ENCODE measurements around the gene HELZ2.

Gene HELZ2

GRCh38 chr20:63548542-63548941 lies 25.5 kb downstream of the HELZ2 start:
- no peak for FAIRE-seq

DNA sequence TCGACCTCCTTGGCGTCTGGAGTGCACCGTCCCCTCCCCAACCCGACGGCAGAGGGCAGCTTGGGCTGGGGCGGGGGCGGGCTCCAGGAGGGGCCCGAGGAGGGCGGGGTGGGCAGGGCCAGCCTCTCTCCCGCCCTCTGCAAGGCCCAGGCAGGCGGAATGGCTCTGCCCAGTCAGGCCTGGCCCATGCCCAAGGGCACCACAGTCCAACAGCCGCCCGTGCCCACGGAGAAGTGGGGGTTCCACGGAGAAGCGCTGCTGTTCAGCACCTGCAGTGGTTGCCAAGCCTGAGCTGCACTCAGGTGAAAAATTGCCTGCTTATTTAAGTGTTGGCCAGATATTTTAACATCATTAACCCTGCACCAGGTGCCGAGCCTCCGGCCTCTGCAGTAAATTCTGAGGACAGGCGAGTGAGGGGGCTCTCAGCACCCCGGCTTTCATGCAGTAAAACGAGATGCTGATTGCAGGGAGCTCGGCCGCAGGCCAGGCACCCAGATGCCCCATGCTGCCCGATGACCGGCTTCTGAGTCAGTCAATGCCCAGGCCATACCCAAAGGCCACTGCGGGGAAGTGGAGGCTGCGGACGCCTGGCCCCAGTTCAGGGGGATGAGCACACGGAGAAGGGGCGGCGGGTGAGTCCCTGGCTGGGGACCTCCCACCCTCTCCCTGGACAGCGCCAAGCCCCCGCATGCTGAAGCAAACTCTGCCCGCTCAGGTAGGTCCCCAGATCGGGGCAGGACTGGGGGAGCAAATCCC lies 26.1 kb downstream of the HELZ2 start, which contains the start of gene SRMS:
Gene SRMS (minus strand): TSS at position 25 of the 756 bp plus-strand sequence. CDS start 286 bp downstream, outside the sequence.
- no peak for FAIRE-seq

- FAIRE-seq, result no peak
Observed at GRCh38 chr20:63546956-63547724, 26.9 kb downstream of the HELZ2 start.

GRCh38 chr20:63546256-63546955 lies 27.6 kb downstream of the HELZ2 start:
- no peak for FAIRE-seq

DNA sequence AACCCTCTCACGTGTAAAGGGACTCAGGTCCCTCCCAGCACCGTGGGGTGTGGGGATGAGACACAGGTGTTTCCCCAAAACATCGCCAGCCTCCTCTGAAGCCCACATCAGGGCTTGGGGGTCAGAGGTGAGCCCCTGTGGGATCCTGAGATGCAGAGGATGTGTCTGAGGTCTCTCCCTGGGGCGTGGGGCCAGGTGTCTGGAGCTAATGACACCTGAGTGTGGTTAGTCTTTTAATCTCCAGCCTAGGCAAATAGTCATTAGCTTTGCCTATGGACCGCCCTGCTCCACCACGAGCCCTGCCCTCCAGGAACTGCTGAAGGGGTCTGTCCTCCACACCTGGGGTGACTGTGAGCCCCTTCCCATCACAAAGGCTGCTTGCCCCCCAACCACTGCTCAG lies 28.2 kb downstream of the HELZ2 start:
- no peak for FAIRE-seq

DNA sequence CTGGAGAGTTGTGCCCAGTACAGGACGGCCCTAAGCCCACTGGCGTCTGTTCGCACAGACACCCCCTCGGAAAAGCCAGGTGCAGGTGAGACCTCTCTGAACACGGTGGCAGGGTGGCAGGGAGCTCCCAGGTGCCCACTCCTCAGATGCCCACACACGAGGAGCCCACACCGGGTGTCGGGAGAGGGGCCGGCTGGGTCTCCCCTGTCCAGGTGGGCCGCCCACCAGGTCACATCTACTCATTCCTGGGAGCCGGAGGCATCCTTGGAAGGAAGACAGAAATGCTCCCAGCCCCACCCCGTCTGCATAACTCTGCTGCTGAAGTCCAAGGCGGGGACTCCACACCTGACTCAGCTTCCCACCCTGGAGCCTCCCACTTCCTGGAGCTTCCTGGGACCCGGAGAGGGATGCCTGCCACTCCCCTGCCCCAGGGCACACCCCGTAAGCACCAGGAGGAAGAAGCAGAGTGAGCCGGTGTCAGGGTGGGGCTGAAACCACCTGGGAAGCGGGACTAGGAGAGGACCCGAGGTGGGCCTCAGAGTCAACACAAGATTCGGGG lies 29.0 kb downstream of the HELZ2 start:
- no peak for FAIRE-seq

- no peak for FAIRE-seq
Observed at GRCh38 chr20:63544241-63544957, 29.6 kb downstream of the HELZ2 start.

DNA sequence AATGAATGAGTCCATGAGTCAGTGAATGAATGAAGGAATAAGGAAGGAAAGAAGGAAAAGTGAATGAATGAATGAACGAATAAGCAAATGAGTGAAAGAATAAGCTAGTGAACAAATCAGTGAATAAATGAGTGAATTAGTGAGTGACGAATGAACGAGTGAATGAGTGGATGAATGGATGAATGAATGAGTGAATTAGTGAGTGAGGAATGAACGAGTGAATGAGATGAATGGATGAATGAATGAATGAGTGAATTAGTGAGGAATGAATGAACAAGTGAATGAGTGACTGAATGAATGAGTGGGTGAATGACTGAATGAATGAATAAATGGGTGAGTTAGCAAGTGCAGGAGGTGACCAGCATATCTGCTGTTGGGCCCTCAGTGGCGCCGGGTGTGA lies 30.3 kb downstream of the HELZ2 start:
- FAIRE-seq, result no peak

DNA sequence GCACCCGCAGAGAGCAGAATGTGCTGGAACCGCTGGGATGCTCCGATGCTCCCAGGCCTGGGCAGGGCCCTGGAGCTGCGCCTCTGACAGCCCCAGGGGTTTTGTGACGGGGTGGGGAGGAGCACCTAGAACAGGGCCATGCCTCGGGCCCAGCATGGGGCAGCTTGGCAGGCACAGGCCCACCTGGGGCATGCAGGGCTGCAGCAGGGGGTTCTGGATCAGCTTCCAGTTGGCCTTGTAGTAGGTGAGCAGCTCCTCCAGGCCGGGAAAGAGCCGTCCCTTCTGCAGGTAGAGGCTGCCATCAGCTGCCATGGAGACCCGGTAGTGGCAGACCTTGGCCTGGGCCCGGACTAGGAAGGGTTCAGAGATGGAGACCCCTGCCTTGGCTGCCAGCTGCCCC lies 30.9 kb downstream of the HELZ2 start:
- FAIRE-seq, result no peak

- no peak for FAIRE-seq
Observed at GRCh38 chr20:63542696-63543095, 31.3 kb downstream of the HELZ2 start.

DNA sequence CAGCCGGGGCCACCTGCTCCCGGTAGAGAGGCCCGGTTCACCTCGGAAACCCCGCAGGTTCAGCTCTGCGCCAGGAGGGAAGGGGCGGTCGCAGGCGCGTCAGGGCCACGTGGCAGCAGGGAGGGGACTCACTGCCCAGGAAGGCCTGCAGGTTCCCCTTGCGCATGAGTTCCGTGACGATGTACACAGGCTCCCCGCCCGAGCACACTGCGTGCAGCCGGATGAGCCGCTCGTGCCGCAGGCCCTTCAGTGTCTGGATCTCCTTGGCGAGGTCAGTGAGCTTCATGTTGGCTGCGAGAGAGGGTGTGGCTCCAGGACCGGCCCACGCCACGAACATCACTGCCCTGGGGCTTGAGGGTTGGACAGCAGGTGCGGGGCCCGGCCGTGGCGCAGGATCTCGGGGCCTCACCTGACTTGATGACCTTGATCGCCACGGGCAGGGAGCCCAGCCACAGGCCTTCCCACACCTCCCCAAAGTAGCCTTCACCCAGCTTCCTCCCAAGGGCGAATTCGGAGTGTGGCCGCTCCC lies 31.9 kb downstream of the HELZ2 start:
- no peak for FAIRE-seq

GRCh38 chr20:63541371-63541770 lies 32.7 kb downstream of the HELZ2 start:
- no peak for FAIRE-seq

GRCh38 chr20:63540417-63541186 lies 33.4 kb downstream of the HELZ2 start:
- no peak for FAIRE-seq

DNA sequence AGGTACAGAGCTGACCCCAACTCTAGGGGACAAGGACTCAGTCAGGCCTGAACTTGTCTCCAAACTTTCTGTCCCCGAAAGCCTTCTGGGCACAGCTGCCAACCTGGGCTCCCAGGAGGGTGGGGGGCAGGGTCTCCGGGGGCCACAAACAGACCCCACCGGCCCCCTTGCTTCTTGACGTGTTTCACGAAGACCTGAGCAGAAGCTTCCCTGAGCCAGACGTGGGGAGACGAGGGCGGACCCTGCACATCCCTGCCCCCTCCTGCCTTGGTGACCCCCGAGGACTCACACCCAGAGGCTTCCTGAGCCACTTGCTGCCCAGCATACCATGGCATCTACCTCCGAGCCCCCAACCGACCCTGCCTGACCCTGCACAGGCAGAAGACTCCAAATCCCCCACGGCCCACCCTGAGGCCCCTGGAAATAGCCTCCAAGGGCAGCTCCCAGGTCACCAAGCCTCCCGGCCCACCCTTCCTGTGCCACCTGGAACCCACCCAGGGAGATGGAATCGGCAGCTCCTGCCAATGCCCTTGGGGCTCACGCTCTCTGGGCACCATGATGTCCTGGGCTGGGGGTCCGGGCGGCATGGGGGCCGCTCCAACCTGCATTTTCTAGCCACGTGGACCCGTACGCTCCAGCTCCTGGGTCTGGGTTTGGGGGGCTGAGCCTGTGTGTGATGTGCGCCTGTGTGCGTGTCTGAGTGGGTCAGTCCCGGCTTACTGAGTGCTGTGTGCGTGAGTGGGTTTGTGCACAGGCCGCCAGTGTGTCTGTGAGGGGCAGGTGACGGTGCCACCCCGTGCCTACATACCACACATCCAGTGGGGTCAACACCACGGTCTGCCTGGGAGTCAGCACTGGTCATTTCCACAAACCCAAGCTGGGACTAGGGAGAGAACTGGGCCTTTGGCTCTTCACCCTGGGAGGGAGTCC lies 34.3 kb downstream of the HELZ2 start:
- FAIRE-seq, result no peak

GRCh38 chr20:63539092-63539430 lies 35.0 kb downstream of the HELZ2 start:
- no peak for FAIRE-seq

DNA sequence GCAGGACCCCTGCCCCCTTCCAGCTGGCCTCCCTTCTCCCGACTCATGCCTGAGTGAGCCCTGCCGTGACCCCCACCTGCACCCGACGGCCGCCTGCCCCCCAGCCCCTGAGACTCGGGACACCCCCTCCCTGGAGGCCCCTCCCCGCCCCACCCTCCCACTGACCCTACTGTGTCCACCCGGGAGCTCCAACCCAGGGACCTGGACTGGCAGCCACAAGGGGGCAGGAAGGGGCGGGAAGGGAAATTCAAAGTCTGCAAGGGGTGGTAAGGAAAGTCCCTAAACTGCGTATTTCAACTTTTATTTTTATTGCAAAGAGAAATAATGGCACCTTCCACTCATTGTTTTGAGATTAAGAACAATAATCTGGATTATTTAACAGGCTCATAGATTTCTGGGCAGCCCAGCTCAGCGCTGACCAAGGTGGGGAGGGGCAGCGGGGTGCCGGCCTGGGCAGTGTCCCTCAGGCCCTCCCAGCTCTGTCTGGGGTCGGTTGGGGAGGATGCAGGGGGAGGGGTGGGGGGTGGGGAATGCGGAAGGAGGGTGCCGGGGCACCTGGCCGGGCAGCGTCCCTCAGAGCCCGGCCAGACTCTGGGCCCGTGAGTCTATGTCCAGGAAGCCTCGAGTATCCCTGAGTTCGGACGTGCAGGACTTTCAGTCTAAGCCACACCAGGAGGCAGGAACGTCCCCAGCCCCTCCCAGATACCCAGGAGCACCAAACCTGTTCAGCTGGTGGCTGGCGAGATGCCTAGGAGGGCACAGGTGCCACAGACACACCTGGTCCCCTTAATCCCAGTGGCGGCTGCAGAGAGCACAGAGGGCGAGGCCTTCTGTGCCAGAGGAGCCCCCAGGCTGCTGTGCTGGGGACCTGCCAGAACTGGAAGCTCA lies 35.6 kb downstream of the HELZ2 start:
- FAIRE-seq, result no peak

GRCh38 chr20:63537525-63538203 lies 36.4 kb downstream of the HELZ2 start:
- peak; percentile 53 for FAIRE-seq

- FAIRE-seq, result no peak
Observed at GRCh38 chr20:63536997-63537524, 37.0 kb downstream of the HELZ2 start, which contains the start of gene PTK6. Gene PTK6 (minus strand): TSS chr20:63537376. CDS start chr20:63537314, 62 bp downstream.

Data from colon (tissue), 2 donors.